CD4-positive, alpha-beta T cell treated with Interferon gamma for 1 hour (primary cell): ENCODE results near the gene XKR7.

Source experiments
- DNase-seq: peaks from one replicate; pipeline ENCODE4 v3.0.0-alpha.2; 2020

Gene XKR7

GRCh38 chr20:32051720-32052089, 83.8 kb downstream of the XKR7 start:
- no peak for DNase-seq

GRCh38 chr20:32052090-32052777, 84.3 kb downstream of the XKR7 start, which contains the start of gene HCK:
Gene HCK, plus strand, starts transcription at chr20:32052242.
- peak; percentile 63 for DNase-seq

- peak; percentile 84 for DNase-seq
These were observed 84.9 kb downstream of the XKR7 start for GRCh38 chr20:32052778-32053362.
